ENCODE results near the gene SAAL1.

GRCh38 chr11:18064450-18065054 is 41.3 kb downstream of the SAAL1 start:
- no peak for TF ChIP-seq EZH2 (IDR thresholded peaks at IDR 0.05; ENCODE audit: low read length, missing control alignments)
- no peak for TF ChIP-seq CTCF (conservative IDR thresholded peaks at IDR 0.05 in 1 of 2, IDR thresholded peaks at IDR 0.05 in 1 of 2; ENCODE audit: low read depth in 1 of 2, low read length in 2 of 2)

Data from fibroblast of lung (primary cell).